HT1080 (cell line): Measurements from ENCODE around the gene BCL3. TPM values are rescaled to one million over a fixed set of nuclear protein-coding genes. Genes with fewer than 3 reads are reported as not detected.

Experiments
- small RNA-seq: library from RNA; depleted of rRNA; stranded (forward); fragments of <200 nt; gene quantifications from one replicate; pipeline ENCODE3, GENCODE V24; 2014
- total RNA-seq: library from RNA; depleted of rRNA; stranded (reverse); fragments of >200 nt; shearing (Covaris generic); gene quantifications from 2 replicates; pipeline ENCODE4 v1.2.3, GENCODE V29; 2014; rRNA removed

The BCL3 gene
- total RNA-seq, 1 experiment from 2014 or later = 4.0 TPM

Small RNAs within 50 kb of the gene (small RNA-seq; reads per million reads assigned to genes)
- gene RF00156 (not detected), gene RF00285 (not detected)

Other genes with a start within 250 kb of the BCL3 start
- 18.0 and 18.4 TPM in 2 replicates for gene ZNF180, start 248.2 kb upstream of the BCL3 start, total RNA-seq
- not detected in 2 replicates for gene CEACAM20, start 219.0 kb upstream of the BCL3 start, total RNA-seq
- gene IGSF23, start 135.1 kb upstream of the BCL3 start, total RNA-seq = not detected in 2 replicates
- 97.9 and 110 TPM in 2 replicates for gene PVR, start 104.8 kb upstream of the BCL3 start, total RNA-seq
- 0.03 TPM in 1 of 2 replicates, not detected in the other for gene CEACAM19, start 77.2 kb upstream of the BCL3 start, total RNA-seq
- not detected in 2 replicates for gene CEACAM16, start 49.6 kb upstream of the BCL3 start, total RNA-seq
- 0.33 TPM in 1 of 2 replicates, not detected in the other for gene CBLC, start 29.2 kb downstream of the BCL3 start, total RNA-seq
- 2.0 and 3.9 TPM in 2 replicates for gene BCAM, start 60.4 kb downstream of the BCL3 start, total RNA-seq
- 131 and 151 TPM in 2 replicates for gene NECTIN2, start 97.6 kb downstream of the BCL3 start, total RNA-seq
- 230 and 243 TPM in 2 replicates for gene TOMM40, start 142.5 kb downstream of the BCL3 start, total RNA-seq
- gene APOE, start 157.1 kb downstream of the BCL3 start, total RNA-seq = 1.4 and 1.9 TPM in 2 replicates
- 0.37 and 2.7 TPM in 2 replicates for gene APOC1, start 165.9 kb downstream of the BCL3 start, total RNA-seq
- gene APOC4, start 193.5 kb downstream of the BCL3 start, total RNA-seq = not detected in 2 replicates
- not detected in 2 replicates for gene APOC2, start 197.3 kb downstream of the BCL3 start, total RNA-seq
- gene CLPTM1, start 206.7 kb downstream of the BCL3 start, total RNA-seq = 34.2 and 51.5 TPM in 2 replicates